Natural killer cell (primary cell): Measurements from ENCODE around the gene MAP2K2. TPM values are rescaled to one million over a fixed set of nuclear protein-coding genes. Genes with fewer than 3 reads are reported as not detected.

ENCODE experiments used
- ATAC-seq, 3 donors: fragments of 150-1000 bp in 2 of 3; fragments of 200-7000 bp in 1 of 3; cut with Tn5 transposase; 1 replicate in 1 of 3; 2 replicates in 2 of 3; pipeline ENCODE4 v1.10.0; 2021; ENCODE audit warnings: mild to moderate bottlenecking in 2 of 3, moderate library complexity in 2 of 3
- DNase-seq, 2 donors: peaks; one replicate each; pipeline versions ENCODE4 v3.0.0 to v3.0.0-alpha.2; 2013 to 2021; ENCODE audit warnings: mixed read lengths in 1 of 2
- H3K27ac ChIP-seq: one replicate; pipeline ENCODE4 v1.5.1; 2013; ENCODE audit warnings: mild to moderate bottlenecking, low read length
- H3K27me3 ChIP-seq: one replicate; pipeline ENCODE4 v1.6.1; 2013; ENCODE audit warnings: low read length; ENCODE audit not compliant: control insufficient read depth, insufficient read depth
- H3K36me3 ChIP-seq: one replicate; pipeline ENCODE4 v1.6.1; 2013; ENCODE audit warnings: low read length; ENCODE audit not compliant: control insufficient read depth, insufficient read depth
- H3K4me1 ChIP-seq: one replicate; pipeline ENCODE4 v1.6.1; 2013; ENCODE audit warnings: low read length; ENCODE audit not compliant: control insufficient read depth, insufficient read depth
- H3K4me3 ChIP-seq: one replicate; pipeline ENCODE4 v1.5.1; 2013; ENCODE audit warnings: low read length
- H3K9me3 ChIP-seq: one replicate; pipeline ENCODE4 v1.6.1; 2013; ENCODE audit warnings: low read length; ENCODE audit not compliant: control insufficient read depth, insufficient read depth
- H3K27ac Mint-ChIP-seq, 2 donors: one replicate each; pipeline ENCODE4 v1.8.0; 2022; ENCODE audit warnings: mild to moderate bottlenecking in 2 of 2, mixed read lengths in 2 of 2, moderate library complexity in 1 of 2
- H3K27me3 Mint-ChIP-seq, 2 donors: one replicate each; pipeline ENCODE4 v1.8.0; 2022; ENCODE audit warnings: low read depth in 2 of 2, mixed read lengths in 2 of 2
- H3K36me3 Mint-ChIP-seq: one replicate; pipeline ENCODE4 v1.8.0; 2022; ENCODE audit warnings: mixed read lengths
- H3K4me1 Mint-ChIP-seq, 2 donors: one replicate each; pipeline ENCODE4 v1.8.0; 2022; ENCODE audit warnings: mixed read lengths in 2 of 2
- H3K4me3 Mint-ChIP-seq: one replicate; pipeline ENCODE4 v1.8.0; 2022; ENCODE audit warnings: mild to moderate bottlenecking, moderate library complexity, mixed read lengths
- H3K9me3 Mint-ChIP-seq, 2 donors: one replicate each; pipeline ENCODE4 v1.8.0; 2022; ENCODE audit warnings: mixed read lengths in 2 of 2
- CTCF ChIP-seq: fragments of 200-600 bp; IDR thresholded peaks from one replicate; pipeline ENCODE4 v1.8.0; 2022; ENCODE audit warnings: antibody characterized with exemption
- WGBS: methylation state at CpG from one replicate; pipeline ENCODE4 v1.1.7; 2013; ENCODE audit warnings: missing lambda C conversion rate; ENCODE audit not compliant: insufficient coverage; 5-methylcytosine and 5-hydroxymethylcytosine counted together
- intact Hi-C: fragments of 100-400 bp; cut with micrococcal nuclease; formaldehyde crosslinking; loops from one replicate; pipeline ENCODE4 v1.14.2; 2022
- total RNA-seq, 4 donors: library from RNA; stranded (reverse); fragments of 120-200 nt in 1 of 4; gene quantifications; one replicate each; pipeline versions ENCODE4 v1.2.3 to v1.2.4, GENCODE V29; 2013 to 2022

Gene MAP2K2
- total RNA-seq, 3 donors from 2014 or later (not counting 1 experiment from before 2014, with no cell fraction given): 137 to 154 (median 152) TPM

DNA sequence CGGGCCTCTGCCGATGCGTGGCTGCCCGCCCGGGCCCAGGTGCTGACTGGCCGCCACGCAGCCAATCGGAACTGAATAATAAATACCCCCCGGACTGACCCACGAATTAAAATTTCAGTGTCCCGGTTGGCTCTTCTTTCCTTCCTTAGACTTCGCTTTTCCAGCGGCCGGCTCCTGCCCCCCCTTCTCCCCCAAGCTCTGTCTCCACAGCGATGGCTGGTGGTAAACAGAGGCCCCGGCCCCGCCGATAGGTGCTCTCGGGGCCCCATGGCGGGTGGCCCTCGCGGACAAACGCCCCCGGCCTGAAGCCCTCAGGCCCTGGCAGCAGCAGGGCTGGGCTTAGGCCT lies 59.8 kb downstream of the MAP2K2 start:
- intact Hi-C loops: no loop called here
- TF ChIP-seq CTCF: no peak
- 19% methylated on average over 24 of the region's 24 CpGs for WGBS
- H3K4me3 Mint-ChIP-seq: peak overlapping the region; percentile 88
- no peaks in the 10 kb centered on the region for H3K27me3 ChIP-seq
- no peaks in the 10 kb centered on the region for H3K9me3 Mint-ChIP-seq
- peak overlapping the region; percentile 65 for H3K4me3 ChIP-seq
- peak overlapping the region; percentile 85 for H3K27ac ChIP-seq
- peaks cover 15% of the 10 kb centered on the region for H3K36me3 ChIP-seq
- H3K4me1 Mint-ChIP-seq: peaks cover 22 to 41% of the 10 kb centered on the region in 2 donors
- no peaks in the 10 kb centered on the region for H3K9me3 ChIP-seq
- H3K36me3 Mint-ChIP-seq: no peaks in the 10 kb centered on the region
- peaks cover 70% of the 10 kb centered on the region for H3K4me1 ChIP-seq
- H3K27me3 Mint-ChIP-seq: no peaks in the 10 kb centered on the region
- no peak for ATAC-seq
- no peak for DNase-seq
- peak overlapping the region; percentile 85 for H3K27ac Mint-ChIP-seq

- WGBS: 50% methylated on average over 31 of the region's 31 CpGs
- TF ChIP-seq CTCF: no peak
- peak overlapping the region; percentile 88 for H3K4me3 Mint-ChIP-seq
- H3K27me3 ChIP-seq: no peaks in the 10 kb centered on the region
- ATAC-seq (no peak), DNase-seq (no peak)
- H3K27me3 Mint-ChIP-seq: no peaks in the 10 kb centered on the region
- peak overlapping the region; percentile 85 for H3K27ac Mint-ChIP-seq
- peaks cover 16 to 43% of the 10 kb centered on the region in 2 donors for H3K4me1 Mint-ChIP-seq
- peak overlapping the region; percentile 85 for H3K27ac ChIP-seq
- H3K36me3 ChIP-seq: peaks cover 15% of the 10 kb centered on the region
- H3K4me3 ChIP-seq: peak overlapping the region; percentile 65
- H3K9me3 Mint-ChIP-seq: no peaks in the 10 kb centered on the region
- intact Hi-C loops: no loop called here
- peaks cover 70% of the 10 kb centered on the region for H3K4me1 ChIP-seq
- H3K36me3 Mint-ChIP-seq: no peaks in the 10 kb centered on the region
- H3K9me3 ChIP-seq: no peaks in the 10 kb centered on the region
Observed at GRCh38 chr19:4063369-4064148, 60.4 kb downstream of the MAP2K2 start.

- peak overlapping the region; percentile 88 for H3K4me3 Mint-ChIP-seq
- no peak for ATAC-seq
- no peak for DNase-seq
- Histone ChIP-seq H3K27ac (peak overlapping the region; percentile 85), H3K4me1 (peaks cover 70% of the 10 kb centered on the region), H3K27me3 (no peaks in the 10 kb centered on the region), H3K9me3 (no peaks in the 10 kb centered on the region), H3K36me3 (peaks cover 15% of the 10 kb centered on the region), H3K4me3 (no peak overlapping the region)
- no peak for TF ChIP-seq CTCF
- no peaks in the 10 kb centered on the region for H3K27me3 Mint-ChIP-seq
- H3K9me3 Mint-ChIP-seq: no peaks in the 10 kb centered on the region
- peaks cover 10 to 44% of the 10 kb centered on the region in 2 donors for H3K4me1 Mint-ChIP-seq
- no peaks in the 10 kb centered on the region for H3K36me3 Mint-ChIP-seq
- intact Hi-C loops: no loop called here
- WGBS: 87% methylated on average over 29 of the region's 30 CpGs
- peak overlapping the region; percentile 85 for H3K27ac Mint-ChIP-seq
Observed at GRCh38 chr19:4062419-4063368, 61.2 kb downstream of the MAP2K2 start.
